ENCODE measurements around the gene SETD6.

The SETD6 gene

GRCh38 chr16:58515125-58515870 is at the start of gene SETD6:
Gene SETD6 (plus strand): TSS chr16:58515517. CDS start chr16:58515538, 21 bp downstream.
- peak; percentile 33 for DNase-seq (ENCODE audit: low read depth, low spot score)
- CTCF ChIA-PET = interaction anchor here (0.8 to 4.9 kb wide), 5 partner anchors 70 to 241 kb away, joined by 3 to 22 read pairs (median 6); no protein-coding TSS in a partner anchor
- TF ChIP-seq CTCF (IDR thresholded peaks at IDR 0.05; ENCODE audit: insufficient read depth, low read length, missing control alignments) = peak; percentile 19
- POLR2A ChIA-PET = no interaction called here
- peak within 1 kb of the TSS; percentile 83 for H3K4me3 ChIP-seq (ENCODE audit: low read depth, low read length)

- POLR2A ChIA-PET = no interaction called here
- TF ChIP-seq CTCF (IDR thresholded peaks at IDR 0.05; ENCODE audit: insufficient read depth, low read length, missing control alignments) = no peak
- no peak for DNase-seq (ENCODE audit: low read depth, low spot score)
- H3K4me3 ChIP-seq (ENCODE audit: low read depth, low read length) = no peak overlapping the region
- CTCF ChIA-PET = interaction anchor here (1.6 kb wide), 1 partner anchor 129 kb away, joined by 4 read pairs; no protein-coding TSS in a partner anchor
Observed at GRCh38 chr16:58465817-58466216, 49.5 kb upstream of the SETD6 start.

- ChIA-PET CTCF (no interaction called here), POLR2A (no interaction called here)
- TF ChIP-seq CTCF (IDR thresholded peaks at IDR 0.05; ENCODE audit: insufficient read depth, low read length, missing control alignments) = no peak
- H3K4me3 ChIP-seq (ENCODE audit: low read depth, low read length) = no peak overlapping the region
- no peak for DNase-seq (ENCODE audit: low read depth, low spot score)
Observed at GRCh38 chr16:58466396-58466795, 48.9 kb upstream of the SETD6 start.

- ChIA-PET CTCF (interaction anchor here (1.3 to 1.6 kb wide), 2 partner anchors 18 to 20 kb away, joined by 3 to 5 read pairs; no protein-coding TSS in a partner anchor), POLR2A (no interaction called here)
Observed at GRCh38 chr16:58467905-58468304, 47.4 kb upstream of the SETD6 start.

GRCh38 chr16:58471209-58471975 is 43.9 kb upstream of the SETD6 start:
- no peak for TF ChIP-seq CTCF (IDR thresholded peaks at IDR 0.05; ENCODE audit: insufficient read depth, low read length, missing control alignments)
- ChIA-PET POLR2A (no interaction called here), CTCF (interaction anchor here (1.1 to 2.3 kb wide), 4 partner anchors 11 to 135 kb away, joined by 3 to 9 read pairs (median 5); no protein-coding TSS in a partner anchor)
- H3K4me3 ChIP-seq (ENCODE audit: low read depth, low read length) = no peak overlapping the region
- no peak for DNase-seq (ENCODE audit: low read depth, low spot score)

More at GRCh38 chr16:58467905-58468304, 47.4 kb upstream of the SETD6 start:
- TF ChIP-seq CTCF (IDR thresholded peaks at IDR 0.05; ENCODE audit: insufficient read depth, low read length, missing control alignments) = no peak
- DNase-seq (ENCODE audit: low read depth, low spot score) = no peak
- H3K4me3 ChIP-seq (ENCODE audit: low read depth, low read length) = no peak overlapping the region

GRCh38 chr16:58472266-58472665 is 43.1 kb upstream of the SETD6 start:
- CTCF ChIA-PET = interaction anchor here (1.1 to 2.3 kb wide), 3 partner anchors 11 to 135 kb away, joined by 3 to 9 read pairs (median 5); no protein-coding TSS in a partner anchor
- TF ChIP-seq CTCF (IDR thresholded peaks at IDR 0.05; ENCODE audit: insufficient read depth, low read length, missing control alignments) = no peak
- no peak overlapping the region for H3K4me3 ChIP-seq (ENCODE audit: low read depth, low read length)
- POLR2A ChIA-PET = no interaction called here
- no peak for DNase-seq (ENCODE audit: low read depth, low spot score)

Data from AG04449 (cell line).